LoVo (cell line): ENCODE data around the gene PCED1A.
"Not testable (repeated sequence)": the region's sequence is repeated elsewhere in the genome, so short reads cannot be mapped to it uniquely, and the experiment has no call there.

ENCODE experiments used
- DNase-seq: peaks from one replicate; pipeline ENCODE4 v3.0.0-alpha.2; 2016; ENCODE audit warnings: low spot score

Gene PCED1A

DNA sequence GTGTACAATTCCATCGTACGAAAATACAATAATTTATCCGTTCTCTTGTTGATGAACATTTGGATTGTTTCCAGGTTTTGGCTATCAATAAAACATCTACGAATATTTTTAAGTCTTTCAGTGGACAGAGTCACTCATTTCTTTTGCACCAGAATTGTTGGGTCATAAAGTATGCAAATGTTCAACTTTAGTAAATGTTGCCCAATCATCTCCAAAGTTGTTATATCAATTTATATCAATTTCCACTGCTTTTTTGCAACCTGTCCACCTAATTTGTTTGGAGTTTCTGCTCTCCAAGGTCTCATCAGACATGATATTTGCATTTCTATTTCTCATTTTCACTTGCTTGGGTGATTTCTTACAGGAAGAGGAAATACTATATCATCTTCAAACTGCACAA is 13.8 kb downstream of the PCED1A start:
- no peak for DNase-seq

DNA sequence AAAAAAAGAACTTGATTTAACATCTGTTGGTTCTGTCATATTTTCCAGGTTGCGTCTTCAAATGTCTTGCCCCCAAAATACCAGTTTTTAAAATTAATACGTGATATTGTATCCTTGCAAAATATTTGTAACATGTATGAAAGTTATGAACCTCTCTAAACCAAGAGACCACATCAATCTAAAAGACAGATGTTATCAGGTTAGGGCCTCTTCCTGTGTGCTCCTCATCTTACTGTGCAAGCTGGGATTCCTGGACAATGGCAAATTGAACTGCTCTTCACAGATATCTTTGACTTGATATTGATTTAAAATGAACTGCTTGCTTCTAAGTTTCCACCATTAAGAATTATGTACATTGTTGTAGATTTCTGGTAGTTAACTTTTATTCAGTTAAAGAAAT is 14.7 kb downstream of the PCED1A start:
- no peak for DNase-seq

DNA sequence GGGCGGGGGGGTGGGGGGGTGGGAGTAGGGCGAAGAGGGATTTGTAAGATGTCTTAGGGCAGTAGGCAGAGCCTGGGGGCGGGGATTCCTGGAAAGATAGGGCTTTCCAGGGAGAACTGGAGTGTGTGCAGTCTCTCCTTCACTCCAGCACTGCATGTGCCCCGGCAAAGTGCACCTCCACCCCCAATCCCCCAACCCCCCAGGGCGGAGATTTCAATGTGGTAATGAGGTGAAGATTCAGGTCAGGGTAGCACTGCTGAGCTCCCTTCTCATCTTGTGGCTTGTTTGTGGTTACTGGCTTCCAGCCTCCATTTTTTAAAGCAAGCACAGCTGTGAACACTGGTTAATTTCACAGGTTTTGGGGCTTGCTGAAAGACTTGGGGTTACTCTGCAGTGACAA is 18.4 kb downstream of the PCED1A start:
- no peak for DNase-seq

DNA sequence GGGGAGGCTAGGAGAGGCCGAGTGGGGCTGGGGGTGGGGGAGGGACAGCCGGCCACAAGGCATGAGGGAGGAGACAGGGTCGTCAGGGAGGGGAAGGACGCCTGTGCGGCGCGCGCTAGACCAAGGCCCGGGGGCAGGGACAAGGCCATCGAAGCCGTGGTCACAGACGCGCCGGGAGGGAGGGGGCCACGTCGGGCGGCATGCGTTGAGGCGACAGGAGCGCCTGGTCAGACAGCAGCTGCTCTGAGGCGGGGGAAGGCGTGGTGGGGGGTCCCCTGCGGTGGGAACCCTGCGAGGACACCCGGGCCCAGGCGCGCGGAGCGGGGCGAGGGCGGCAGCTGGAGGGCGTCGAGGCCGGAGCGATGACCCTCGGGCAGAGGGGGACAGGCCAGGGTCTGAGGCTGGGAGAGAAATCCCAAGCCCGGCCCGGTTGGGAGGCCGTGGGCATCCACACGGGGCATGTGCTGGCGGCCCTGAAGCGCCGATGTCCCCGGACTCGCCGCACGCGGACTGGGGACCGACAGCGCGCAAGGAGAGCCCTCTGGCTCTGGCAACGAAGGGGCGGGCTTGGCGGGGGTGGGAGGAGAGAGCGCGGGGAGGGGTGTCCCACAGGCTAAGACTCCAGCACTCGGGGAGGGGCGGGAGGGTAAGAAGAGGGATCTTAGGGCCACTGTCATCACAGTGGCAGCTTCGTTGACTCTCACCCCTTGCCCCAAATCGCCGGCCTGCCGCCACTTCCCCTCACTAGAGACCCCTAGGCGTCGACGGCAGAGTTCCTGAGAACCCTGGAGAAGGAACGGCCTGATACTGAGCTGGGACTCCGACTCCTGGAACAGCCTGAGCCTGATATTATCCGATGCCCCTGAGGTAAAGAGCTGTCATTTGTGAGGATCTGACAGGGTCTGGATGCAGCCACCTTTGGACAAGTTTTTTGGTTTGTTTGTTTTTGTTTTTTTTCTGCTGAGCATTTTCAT is 19.3 kb downstream of the PCED1A start:
- no peak for DNase-seq

DNA sequence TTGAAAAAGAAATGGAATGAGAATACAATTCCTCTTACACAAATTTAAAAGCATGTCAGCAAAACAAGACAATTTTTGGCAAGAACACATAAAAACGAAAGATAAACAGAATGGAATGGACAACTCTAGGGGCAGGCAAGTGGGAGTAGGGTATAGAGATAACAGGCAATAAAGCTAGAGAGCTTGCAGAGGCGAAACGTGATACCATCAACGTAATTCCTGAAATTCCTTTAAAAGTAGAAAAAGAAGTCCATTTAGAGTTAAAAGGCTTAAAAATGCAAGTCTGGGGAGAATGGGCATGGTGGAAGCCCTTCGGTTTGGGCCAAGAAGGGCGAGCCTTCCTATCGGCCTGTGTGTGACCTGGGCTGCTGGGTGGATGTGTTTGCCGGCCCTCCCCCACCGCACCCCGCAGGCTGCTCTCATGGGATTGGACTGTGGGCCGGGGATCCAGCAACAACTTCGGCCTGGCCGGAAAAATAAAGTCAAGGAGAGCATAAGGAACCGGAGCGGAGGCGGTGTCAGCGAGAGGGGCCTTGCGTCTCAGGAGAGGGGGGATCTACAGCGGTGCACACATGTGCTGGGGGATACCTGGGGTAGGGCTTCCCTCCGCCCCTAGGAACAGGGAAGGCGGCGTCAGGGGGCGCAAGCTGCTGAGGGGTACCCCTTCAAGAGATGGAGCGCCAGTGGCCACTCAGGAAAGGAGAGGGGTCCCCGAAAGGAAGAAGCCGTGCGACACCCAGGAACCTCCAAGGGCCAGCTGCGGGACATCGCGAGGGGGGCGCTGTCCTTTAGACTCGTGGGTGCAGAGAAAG is 20.2 kb downstream of the PCED1A start:
- DNase-seq = no peak

DNA sequence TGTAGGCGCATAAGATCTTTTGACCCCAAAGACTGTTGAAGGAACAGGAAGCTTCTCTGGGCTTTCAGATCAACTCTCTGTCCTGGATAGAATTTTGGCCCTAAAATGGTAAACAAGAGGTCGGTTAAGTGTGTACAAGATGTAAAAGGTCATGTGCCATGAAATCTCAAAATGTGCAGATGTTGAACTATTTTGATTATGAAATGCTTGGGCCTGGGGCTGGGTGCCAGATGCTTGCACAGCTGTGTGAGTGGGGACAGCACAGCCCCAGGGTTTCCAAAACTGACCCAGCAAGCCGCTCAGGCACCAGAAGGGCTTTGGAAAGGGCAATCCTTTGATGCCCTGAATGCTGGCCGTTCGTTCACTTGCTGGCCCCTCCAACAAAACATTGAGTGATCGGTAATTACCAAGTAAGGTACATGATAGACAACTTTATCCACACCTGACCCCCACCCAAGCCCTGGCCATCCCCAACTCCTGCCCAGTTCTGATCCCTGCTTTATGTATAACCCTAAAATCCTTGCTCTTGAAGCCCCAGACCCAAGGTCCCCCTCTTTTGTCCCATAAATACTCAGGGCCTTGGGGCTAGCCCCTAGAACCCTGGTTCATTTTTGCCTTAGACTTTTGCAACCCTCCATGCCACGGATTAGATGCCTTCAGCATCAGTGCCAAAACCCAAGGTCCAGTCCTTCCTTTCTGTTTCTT is 22.4 kb downstream of the PCED1A start:
- DNase-seq = no peak

DNA sequence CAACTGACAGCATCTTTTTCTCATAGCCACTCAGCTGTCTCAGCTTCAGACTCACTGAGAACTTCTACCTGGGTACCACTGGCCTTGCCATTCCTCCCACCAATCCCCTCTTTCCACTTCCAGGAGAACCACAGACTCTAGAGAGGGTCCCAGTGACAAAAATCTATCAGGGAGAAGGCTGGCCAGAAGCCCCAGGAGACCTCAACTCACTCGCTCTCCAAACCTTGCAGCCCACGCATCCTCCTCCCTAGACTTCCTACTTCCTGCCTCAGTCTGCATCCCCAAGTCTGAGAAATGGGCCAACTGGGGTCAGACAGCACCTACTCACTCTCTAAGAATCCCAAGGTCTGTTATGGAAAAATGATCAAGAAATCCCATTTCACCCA is 23.1 kb downstream of the PCED1A start:
- DNase-seq = no peak

DNA sequence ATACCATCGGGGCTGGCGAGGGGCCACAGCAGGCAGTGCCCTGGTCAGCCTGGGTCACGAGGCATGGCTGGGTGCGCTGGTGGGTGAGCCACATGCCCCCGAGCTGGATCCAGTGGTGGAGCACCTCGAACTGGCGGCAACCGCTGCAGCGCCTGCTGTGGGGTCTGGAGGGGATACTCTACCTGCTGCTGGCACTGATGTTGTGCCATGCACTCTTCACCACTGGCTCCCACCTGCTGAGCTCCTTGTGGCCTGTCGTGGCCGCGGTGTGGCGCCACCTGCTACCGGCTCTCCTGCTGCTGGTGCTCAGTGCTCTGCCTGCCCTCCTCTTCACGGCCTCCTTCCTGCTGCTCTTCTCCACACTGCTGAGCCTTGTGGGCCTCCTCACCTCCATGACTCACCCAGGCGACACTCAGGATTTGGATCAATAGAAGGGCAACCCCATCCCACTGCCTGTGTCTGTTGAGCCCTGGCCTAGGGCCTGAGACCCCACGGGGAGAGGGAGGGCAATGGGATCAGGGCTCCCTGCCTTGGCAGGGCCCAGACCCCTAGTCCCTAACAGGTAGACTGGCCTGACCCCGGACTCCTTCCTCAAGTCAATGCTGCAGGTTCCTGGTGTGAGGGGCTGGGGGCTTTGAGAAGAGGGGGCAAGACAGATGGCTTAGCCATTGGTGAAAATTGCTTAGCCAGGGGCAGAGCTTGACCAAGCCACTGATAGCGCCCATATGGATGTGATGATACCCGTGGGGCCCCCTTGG is 23.7 kb downstream of the PCED1A start:
- DNase-seq = no peak

DNA sequence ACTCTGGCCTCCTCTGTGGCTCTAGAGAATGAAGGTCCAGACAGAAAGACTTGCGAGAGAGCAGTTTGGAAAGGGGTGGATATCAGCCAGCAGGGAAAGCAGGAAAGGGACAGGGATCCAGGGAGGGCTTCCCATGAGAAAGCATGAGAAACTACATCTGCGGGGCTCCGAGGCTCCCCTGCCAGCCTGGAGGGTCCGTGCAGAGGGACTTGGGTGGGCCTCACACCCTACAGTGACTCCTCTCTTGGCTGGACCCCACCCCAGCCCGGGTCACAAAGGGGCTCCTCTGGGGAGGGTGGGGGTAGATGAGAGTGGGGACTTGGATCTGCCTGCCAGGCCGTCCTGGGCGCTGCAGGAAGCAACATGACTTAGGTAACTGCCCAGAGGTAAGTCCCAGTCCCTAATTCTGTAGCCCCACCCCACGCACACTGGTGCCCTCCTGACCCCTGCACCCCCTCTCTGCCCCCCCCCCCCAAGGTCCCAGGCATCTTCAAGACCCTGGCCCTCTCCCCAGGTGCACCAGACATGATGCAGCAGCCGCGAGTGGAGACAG is 24.3 kb downstream of the PCED1A start, which contains the start of gene TMEM239:
Gene TMEM239, plus strand, starts transcription at position 335 of the 553 bp plus-strand sequence. Its CDS starts 191 bp downstream, at position 526.
- no peak for DNase-seq

DNA sequence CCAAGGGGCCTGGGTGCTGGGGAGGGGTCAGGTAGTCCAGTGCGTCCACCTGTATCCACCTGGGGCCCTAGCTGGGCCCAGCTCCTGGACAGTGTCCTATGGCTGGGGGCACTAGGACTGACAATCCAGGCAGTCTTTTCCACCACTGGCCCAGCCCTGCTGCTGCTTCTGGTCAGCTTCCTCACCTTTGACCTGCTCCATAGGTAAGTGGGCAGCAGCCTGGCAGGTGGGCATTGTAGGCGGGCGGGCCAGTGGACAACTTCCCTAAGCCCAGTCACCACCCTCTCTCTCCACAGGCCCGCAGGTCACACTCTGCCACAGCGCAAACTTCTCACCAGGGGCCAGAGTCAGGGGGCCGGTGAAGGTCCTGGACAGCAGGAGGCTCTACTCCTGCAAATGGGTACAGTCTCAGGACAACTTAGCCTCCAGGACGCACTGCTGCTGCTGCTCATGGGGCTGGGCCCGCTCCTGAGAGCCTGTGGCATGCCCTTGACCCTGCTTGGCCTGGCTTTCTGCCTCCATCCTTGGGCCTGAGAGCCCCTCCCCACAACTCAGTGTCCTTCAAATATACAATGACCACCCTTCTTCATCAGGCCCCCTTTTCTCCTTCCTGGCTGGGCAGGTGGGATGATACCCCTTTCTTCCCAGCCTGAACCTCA is 25.1 kb downstream of the PCED1A start:
- DNase-seq = no peak

DNA sequence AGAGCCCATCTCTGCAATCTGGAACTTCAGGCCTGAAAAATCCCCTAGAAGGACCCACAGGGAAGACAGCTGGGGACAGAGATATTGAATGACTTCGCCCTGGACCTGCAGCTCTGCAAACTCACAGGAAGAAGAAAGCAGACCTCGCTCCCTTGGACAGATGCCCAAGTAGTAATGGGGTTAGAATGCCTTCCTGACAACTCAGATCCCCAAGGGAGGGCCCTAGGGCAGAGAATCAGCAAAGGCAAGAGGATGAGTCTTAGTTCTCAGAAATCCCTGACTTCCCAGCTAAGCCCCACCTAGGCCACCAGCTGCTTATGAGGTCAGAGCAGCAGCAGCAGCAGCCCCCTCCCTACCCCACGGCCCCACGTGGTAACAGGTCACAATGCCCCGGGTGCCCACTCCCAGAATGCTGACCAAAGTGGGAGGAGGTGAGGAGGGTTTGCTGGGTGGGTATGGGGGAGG is 25.8 kb downstream of the PCED1A start, which contains the start of gene C20orf141:
Gene C20orf141, plus strand, starts transcription at position 401 of the 465 bp plus-strand sequence. CDS start 198 bp downstream, outside the sequence.
- peak; percentile 37 for DNase-seq

DNA sequence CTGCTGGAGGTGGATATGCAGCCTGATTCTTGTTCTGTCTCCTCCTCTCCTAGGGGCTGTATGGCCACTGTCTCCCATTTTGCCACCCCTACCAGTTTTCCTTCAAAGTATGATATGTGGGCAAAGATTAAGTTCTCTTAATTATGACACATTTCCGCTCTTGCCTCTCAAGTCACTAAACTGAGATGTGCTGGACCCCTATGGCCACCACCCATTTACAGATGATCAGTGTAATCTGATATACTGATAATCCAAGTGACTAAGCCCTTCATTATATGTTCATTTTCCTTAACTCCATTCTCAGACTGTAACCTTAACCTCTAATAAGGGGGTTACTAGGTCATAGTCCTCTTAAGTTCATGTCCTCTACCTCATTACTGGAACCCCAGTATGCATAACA is 26.4 kb downstream of the PCED1A start:
- DNase-seq = no peak

DNA sequence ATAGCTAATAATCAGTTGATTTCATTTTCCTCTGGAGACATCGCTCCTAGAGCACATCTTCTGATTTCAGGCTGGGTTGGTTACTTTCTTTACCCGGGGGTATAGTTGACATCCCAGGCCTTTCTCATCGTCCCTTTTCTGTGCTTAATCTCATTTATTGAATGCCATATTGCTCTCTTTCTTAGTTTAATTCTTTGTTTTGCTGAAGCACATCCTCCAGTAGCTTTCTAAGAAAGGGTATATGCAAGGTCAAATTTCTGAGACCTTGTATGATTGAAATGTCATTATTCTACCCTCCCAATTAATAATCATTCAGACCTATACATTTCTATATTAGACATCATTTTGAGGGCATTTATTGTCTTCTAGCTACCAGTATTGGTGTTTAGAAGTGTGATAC is 28.3 kb downstream of the PCED1A start:
- no peak for DNase-seq

DNA sequence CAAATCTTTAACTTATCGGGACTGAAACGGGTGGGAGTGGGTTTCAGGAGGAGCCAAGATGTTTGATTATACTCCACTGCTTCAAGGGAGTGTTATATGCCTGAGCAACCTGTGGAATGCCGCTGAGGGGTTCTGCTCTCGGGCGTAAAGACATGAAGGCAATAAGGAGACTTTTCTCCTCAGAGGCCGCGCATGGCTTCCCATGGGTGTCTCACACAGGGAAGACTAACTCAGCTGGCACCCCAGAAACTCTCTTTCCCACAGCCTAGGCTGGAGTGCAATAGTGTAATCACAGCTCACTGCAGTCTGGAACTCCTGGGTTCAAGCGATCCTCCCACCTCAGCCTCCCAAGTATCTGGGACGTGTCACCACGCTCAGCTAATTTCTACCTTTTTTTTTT is 30.8 kb downstream of the PCED1A start:
- no peak for DNase-seq

DNA sequence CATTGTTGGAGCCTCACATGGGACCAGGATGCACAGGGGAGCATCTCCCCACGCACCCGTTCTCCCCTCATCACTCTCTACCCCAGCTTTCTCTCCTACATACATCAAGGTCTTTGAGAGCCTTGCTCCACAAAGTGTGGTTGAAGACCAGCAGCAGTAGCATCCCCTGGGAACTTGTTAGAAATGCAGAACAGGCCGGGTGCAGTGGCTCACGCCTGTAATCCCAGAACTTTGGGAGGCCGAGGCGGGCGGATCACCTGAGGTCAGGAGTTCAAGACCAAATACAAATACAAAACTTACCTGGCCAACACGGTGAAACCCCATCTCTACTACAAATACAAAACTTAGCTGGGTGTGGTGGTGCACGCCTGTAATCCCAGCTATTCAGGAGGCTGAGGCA is 32.5 kb downstream of the PCED1A start:
- not testable (repeated sequence) for DNase-seq

DNA sequence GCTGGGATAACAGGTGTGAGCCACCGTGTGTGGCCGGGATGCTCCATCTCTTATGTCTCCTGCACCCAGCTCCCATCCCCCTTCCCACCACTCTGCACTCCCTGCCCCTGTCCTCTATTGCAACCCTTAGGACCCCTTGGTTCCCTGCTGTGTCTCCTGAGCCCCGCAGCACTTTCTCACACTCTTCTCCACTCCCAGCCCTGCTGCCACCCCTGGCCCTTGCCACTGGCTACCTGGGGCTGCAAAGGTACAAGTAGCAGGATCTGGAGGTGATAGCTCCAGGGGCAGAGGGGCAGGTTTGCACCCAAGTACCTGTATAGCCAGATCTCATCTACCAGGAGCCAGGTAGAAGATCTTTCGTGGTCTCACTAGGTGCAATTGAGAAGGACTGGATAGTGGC is 33.4 kb downstream of the PCED1A start:
- no peak for DNase-seq

DNA sequence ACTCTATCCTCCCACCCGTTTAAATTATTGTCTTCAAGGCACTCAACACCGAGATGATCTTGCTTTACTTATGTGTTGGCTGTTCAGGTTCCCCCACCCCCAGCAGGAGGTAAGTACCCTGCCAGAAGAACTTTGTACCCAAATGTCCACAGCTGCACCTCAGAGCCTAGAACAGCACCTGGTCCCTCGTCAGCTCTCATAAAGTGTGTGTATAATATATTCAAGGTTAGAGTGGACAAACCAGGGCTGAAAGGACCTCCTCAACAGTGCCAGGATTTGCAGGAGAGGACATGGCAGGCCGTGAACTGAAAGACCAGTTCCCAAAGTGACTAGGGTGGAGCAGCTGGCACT is 34.1 kb downstream of the PCED1A start:
- peak; percentile 4 for DNase-seq

DNA sequence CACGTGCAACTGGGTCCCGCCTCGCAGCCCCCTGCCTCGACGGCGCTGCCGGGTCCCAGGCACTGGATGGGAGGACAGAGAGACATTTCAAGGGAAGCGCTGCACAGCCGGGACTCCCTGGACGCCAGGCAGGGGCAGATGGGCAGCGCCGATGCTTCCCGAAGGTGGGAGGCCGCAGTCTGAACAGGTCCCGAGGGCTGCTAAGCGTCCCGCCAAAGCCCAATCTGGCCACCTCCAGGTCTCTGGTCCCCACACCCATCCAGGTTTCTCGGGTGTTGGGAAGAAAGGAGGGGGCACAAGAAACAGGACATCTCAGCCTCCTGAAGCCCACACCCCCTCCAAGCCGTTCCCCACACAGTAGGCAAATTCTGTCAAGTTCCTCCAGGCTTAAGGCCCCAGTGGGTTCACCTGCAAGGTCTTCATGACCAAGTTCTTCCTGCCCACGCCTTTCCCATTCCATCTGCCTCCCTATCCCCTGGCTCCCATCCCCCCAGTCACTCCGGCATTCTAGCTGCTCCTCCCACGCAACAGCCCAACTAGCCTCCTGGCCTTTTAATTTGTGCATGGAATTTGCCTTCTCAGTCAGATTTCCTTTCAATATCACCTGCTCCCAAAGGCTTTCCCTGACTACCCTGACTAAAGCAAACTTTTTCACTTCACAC is 34.6 kb downstream of the PCED1A start:
- DNase-seq = no peak

DNA sequence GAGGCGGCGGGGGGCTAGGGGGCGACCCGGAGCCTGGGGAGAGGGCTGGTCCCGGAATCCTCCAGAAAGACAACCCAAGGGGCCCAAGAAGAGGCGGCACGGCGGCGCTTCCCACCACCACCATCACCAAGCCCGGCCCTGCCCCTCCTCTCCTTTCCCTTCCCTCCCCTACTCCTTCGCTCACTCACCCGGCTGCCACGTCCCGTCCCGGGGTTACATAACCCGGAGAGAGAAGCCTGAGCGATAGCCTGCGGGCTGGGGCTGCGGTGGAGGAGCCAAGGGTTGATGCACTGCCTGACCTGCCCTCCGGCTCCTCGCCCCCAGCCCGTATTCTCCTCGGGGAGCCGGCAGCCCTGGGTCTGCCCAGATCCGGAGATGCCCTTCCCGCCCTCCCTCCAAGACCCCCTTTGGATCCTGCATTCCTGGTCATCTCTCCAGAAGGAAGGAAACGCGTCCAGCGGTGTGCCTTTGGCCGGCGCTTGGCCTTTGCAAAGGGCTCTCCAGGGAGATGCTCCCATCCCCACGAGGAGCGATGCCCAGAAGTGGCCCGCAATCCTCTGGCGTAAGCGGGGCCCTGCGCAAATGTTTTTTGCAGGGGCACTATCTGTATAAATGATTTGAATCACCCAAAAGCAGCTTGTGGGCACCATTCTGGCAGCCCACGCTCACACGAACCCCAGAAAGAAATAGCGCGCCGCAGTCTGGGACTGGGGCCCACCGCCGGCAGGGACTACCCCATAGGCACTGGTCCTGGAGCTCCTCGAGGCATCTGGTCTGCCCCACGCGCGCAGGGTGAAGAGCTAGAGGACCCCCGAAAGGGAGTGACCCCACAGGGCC is 35.4 kb downstream of the PCED1A start:
- no peak for DNase-seq
